Liver (tissue), 3 donors: Measurements from ENCODE around the gene MED12.

Experiments
- ATF3 ChIP-seq: IDR thresholded peaks from 2 replicates; pipeline ENCODE4 v1.6.1; 2016; ENCODE audit warnings: antibody characterized with exemption
- CTCF ChIP-seq: fragments of 150-350 bp; IDR thresholded peaks from 2 replicates; pipeline ENCODE4 v1.5.1; 2017; ENCODE audit warnings: improper control_type of control experiment, low read depth, low read length; ENCODE audit not compliant: missing input control
- EGR1 ChIP-seq, 2 donors: IDR thresholded peaks; 2 replicates each; pipeline ENCODE4 v1.6.1; 2016 to 2018; ENCODE audit warnings: antibody characterized with exemption in 2 of 2, low read depth in 2 of 2
- FOXA1 ChIP-seq: IDR thresholded peaks from 2 replicates; pipeline ENCODE4 v1.6.1; 2016; ENCODE audit warnings: antibody characterized with exemption
- MAX ChIP-seq: IDR thresholded peaks from 2 replicates; pipeline ENCODE4 v1.6.1; 2016; ENCODE audit warnings: antibody characterized with exemption
- RAD21 ChIP-seq, 2 donors: IDR thresholded peaks; 2 replicates each; pipeline ENCODE4 v1.6.1; 2016; ENCODE audit warnings: antibody characterized with exemption in 2 of 2, mild to moderate bottlenecking in 2 of 2
- REST ChIP-seq: IDR thresholded peaks from 2 replicates; pipeline ENCODE4 v1.6.1; 2016; ENCODE audit warnings: antibody characterized with exemption, mild to moderate bottlenecking
- SP1 ChIP-seq: IDR thresholded peaks from 2 replicates; pipeline ENCODE4 v1.6.1; 2018; ENCODE audit warnings: antibody characterized with exemption, mild to moderate bottlenecking
- TAF1 ChIP-seq: conservative IDR thresholded peaks from 2 replicates; pipeline ENCODE4 v1.6.1; 2016; ENCODE audit warnings: antibody characterized with exemption, mild to moderate bottlenecking
- YY1 ChIP-seq: IDR thresholded peaks from 2 replicates; pipeline ENCODE4 v1.6.1; 2016; ENCODE audit warnings: antibody characterized with exemption, mild to moderate bottlenecking
- ZBTB33 ChIP-seq: IDR thresholded peaks from 2 replicates; pipeline ENCODE4 v1.6.1; 2016; ENCODE audit warnings: antibody characterized with exemption
- donor health status: healthy.
- donor health status: healthy.

GRCh38 chrX:71166461-71166860 is 48.1 kb downstream of the MED12 start:
- TF ChIP-seq CTCF = no peak
- TF ChIP-seq FOXA1 = no peak
- no peak for TF ChIP-seq YY1
- no peak for TF ChIP-seq MAX
- no peak for TF ChIP-seq RAD21 (IDR thresholded peaks at IDR 0.05)
- no peak for TF ChIP-seq SP1
- no peak for TF ChIP-seq REST
- no peak for TF ChIP-seq TAF1
- no peak for TF ChIP-seq ZBTB33
- no peak for TF ChIP-seq ATF3
- TF ChIP-seq EGR1 (IDR thresholded peaks at IDR 0.05; ENCODE audit: low read depth in 2 of 2) = no peak
